SK-N-MC (cell line): Measurements from ENCODE around the gene GATM.

Experiments used
- DNase-seq: peaks from one replicate; pipeline ENCODE4 v3.0.0-alpha.2; 2011; ENCODE audit warnings: low read depth, low spot score
- H3K27ac ChIP-seq: fragments of 200-600 bp; sonication (generic); 2 replicates; pipeline ENCODE4 v1.5.1; 2016; ENCODE audit warnings: mixed run types
- H3K36me3 ChIP-seq: fragments of 200-600 bp; sonication (generic); 2 replicates; pipeline ENCODE4 v1.6.1; 2017; ENCODE audit warnings: antibody characterized with exemption, low read length, mixed read lengths; ENCODE audit not compliant: insufficient read depth
- H3K4me3 ChIP-seq: fragments of 200-600 bp; sonication (generic); 2 replicates; pipeline ENCODE4 v1.5.1; 2016
- H3K9ac ChIP-seq: fragments of 200-600 bp; sonication (generic); 2 replicates; pipeline ENCODE4 v1.8.0; 2017; ENCODE audit warnings: mixed run types, mixed read lengths; ENCODE audit not compliant: insufficient read length
- H3K9me3 ChIP-seq: fragments of 200-600 bp; sonication (generic); 2 replicates; pipeline ENCODE4 v1.6.1; 2017; ENCODE audit warnings: low read depth, mild to moderate bottlenecking, antibody characterized with exemption, low read length, moderate library complexity, mixed read lengths
- EZH2 ChIP-seq: fragments of 200-600 bp; sonication (generic); IDR thresholded peaks from one replicate; pipeline ENCODE4 v1.6.1; 2017; ENCODE audit warnings: antibody characterized with exemption
- FOXP2 ChIP-seq: optimal IDR thresholded peaks from 2 replicates; pipeline ENCODE3; 2011; ENCODE audit warnings: mild to moderate bottlenecking, moderate library complexity; ENCODE audit not compliant: insufficient read depth; ENCODE audit errors: extremely low read length, control extremely low read depth
- POLR2AphosphoS5 ChIP-seq: IDR thresholded peaks from 2 replicates; pipeline ENCODE4 v1.6.1; 2012; ENCODE audit warnings: mild to moderate bottlenecking, low read depth, low read length, borderline replicate concordance

GATM gene

DNA sequence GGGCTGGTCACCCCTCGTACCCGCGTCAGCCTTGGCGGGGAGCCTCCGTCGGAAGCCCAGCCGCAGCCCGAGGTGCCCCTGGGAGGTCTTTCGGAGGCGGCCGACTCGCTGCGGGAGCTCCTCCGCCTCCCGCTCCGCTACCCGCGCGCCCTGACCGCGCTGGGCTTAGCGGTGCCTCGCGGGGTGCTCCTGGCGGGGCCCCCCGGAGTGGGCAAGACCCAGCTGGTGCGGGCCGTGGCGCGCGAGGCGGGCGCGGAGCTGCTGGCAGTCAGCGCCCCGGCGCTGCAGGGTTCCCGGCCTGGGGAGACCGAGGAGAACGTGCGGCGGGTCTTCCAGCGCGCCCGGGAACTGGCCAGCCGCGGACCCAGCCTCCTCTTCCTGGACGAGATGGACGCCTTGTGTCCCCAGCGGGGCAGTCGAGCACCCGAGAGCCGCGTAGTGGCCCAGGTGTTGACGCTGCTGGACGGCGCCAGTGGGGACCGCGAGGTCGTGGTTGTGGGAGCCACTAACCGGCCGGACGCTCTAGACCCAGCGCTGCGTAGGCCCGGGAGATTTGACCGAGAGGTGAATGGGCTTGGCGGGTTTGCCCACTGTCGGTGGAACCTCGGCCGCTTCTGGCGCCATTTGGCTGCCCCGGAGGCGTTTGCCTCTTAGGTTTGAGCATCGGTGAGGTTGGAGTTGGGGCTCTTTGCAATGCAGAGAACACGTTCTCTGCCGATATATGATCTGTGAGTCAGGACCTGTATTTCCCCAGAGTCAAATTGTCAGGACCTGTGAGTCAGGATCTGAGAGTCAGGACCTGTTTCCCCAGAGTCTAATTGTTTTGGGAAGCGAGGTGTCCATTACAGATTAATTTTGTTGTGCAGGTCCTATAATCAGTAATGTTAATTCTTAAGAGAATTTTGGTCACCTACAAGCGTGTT, 24.9 kb upstream of the GATM start:
- no peak for DNase-seq
- peak overlapping the region; percentile 94 for H3K9ac ChIP-seq
- H3K9me3 ChIP-seq = no peaks in the 10 kb centered on the region
- no peak for TF ChIP-seq EZH2
- no peak for TF ChIP-seq POLR2AphosphoS5
- TF ChIP-seq FOXP2 = no peak
- H3K36me3 ChIP-seq = peaks cover 31% of the 10 kb centered on the region
- H3K27ac ChIP-seq = peak overlapping the region; percentile 82; the same call in 1 of the 2 replicates
- peak overlapping the region; percentile 100 for H3K4me3 ChIP-seq

DNA sequence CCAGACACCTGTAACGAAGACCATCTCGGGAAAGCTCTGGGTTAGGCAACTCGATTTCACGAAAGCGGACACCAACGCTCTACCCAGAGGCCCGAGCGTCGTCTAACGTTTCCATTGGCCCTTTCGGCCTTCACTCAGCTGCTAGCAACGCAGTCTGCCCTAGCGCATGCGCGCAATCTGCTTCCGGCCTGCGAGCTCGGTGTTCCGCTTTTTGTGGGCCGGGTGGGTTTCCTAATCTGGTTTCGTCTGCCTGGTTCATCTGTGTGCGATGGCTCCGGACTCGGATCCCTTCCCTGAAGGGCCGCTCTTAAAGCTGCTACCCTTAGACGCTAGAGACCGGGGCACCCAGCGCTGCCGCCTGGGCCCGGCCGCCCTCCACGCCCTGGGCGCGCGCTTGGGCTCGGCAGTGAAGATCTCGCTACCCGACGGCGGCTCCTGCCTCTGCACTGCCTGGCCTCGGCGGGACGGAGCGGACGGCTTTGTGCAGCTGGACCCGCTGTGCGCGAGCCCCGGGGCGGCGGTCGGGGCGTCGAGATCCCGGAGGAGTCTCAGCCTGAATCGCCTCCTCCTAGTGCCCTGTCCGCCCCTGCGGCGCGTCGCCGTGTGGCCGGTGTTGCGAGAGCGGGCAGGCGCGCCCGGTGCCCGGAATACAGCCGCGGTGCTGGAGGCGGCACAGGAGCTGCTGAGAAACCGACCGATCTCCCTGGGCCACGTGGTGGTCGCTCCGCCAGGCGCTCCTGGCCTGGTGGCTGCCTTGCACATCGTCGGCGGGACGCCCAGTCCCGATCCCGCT, 24.0 kb upstream of the GATM start:
- H3K27ac ChIP-seq = peak overlapping the region; percentile 82
- TF ChIP-seq EZH2 (no peak), FOXP2 (no peak), POLR2AphosphoS5 (peak; percentile 96)
- peak overlapping the region; percentile 94 for H3K9ac ChIP-seq
- peaks cover 22% of the 10 kb centered on the region for H3K36me3 ChIP-seq
- peak overlapping the region; percentile 100 for H3K4me3 ChIP-seq
- peak; percentile 97 for DNase-seq
- no peaks in the 10 kb centered on the region for H3K9me3 ChIP-seq

DNA sequence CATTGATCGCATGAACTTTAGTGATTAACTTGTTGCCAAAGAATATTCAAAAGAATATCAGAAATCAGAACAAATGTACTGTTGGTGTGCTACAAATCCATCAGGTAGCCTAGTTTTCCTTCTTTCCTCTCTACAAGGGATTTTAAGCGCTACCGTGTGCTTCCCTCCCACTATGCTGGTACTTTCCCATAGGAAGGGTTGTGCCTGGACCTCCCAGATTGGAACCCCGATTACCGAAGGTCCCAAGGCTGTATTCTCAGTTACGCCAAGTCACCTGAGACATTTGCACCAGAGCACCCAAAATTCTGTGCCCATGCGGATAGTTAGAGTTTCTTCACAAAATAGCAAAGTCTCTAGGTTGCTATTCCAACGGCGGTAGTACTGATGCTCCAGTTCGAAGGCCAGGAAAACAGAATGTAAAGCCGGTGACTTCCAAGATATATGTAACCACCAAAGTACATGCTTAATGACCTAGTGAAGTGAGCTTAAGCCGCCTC, 23.4 kb upstream of the GATM start:
- no peak for DNase-seq
- Histone ChIP-seq H3K36me3 (peaks cover 16% of the 10 kb centered on the region), H3K9ac (peak overlapping the region; percentile 94), H3K4me3 (peak overlapping the region; percentile 100), H3K27ac (no peak overlapping the region), H3K9me3 (no peaks in the 10 kb centered on the region)
- TF ChIP-seq FOXP2 (no peak), EZH2 (no peak), POLR2AphosphoS5 (no peak)

DNA sequence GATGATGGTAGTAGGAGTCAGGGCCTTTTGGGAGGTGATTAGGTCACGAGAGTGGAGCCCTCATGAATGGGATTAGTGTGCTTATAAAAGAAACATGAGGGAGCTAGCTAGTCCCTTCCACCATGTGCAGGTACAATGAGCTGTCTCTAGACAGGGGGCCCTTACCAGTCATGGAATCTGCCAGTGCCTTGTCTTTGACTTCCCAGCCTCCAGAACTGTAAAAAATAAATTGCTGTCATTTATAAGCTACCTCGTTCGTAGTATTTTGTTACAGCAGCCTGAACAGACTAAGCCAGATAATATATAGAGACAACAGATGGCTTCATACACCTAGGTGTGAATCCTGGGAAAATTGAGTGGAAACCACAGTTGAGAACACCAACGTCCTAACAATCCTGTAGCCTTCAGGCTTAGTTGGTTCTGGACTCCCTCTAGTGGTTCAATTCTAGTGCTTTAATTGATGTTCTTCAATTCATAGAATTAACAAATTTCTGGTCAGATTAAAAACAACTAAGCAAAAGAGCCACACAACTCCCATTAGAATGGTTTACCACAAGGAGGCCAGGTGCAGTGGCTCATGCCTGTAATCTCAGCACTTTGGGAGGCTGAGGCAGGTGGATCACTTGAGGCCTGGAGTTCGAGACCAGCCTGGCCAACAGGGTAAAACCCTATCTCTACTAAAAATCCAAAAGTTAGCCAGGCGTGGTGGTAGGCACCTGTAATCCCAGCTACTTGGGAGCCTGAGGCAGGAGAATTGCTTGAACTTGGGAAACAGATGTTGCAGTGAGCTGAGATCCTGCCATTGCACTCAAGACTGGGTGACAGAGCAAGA, 21.3 kb upstream of the GATM start:
- peak; percentile 34 for DNase-seq
- Histone ChIP-seq H3K9me3 (no peaks in the 10 kb centered on the region), H3K4me3 (no peak overlapping the region), H3K9ac (no peak overlapping the region), H3K27ac (no peak overlapping the region), H3K36me3 (no peaks in the 10 kb centered on the region)
- TF ChIP-seq POLR2AphosphoS5 (no peak), FOXP2 (no peak), EZH2 (no peak)

DNA sequence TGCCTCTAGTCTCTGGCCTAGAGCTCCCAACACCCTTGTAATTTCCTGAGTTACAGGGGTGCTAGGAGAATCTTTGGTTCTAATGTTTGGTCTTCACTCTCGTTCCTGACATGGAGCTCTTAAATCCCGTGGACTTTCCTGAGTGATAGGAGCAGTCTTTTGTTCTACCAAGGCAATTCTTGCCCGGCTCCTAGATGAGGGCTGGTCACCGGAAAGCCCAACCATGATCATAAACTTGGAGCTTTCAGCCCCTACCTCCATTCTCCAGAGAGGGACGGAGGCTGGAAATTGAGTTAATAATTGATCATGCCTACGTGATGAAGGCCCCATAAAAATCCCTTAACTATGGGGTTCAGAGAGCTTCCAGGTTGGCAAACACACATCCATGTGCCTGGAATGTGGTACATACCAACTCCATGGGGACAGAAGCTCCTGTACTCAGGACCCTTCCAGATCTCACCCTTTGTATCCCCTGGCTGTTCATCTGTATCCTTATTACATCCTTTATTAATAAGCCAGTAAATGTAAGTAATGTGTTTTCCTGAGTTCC, 18.8 kb upstream of the GATM start:
- Histone ChIP-seq H3K9me3 (no peaks in the 10 kb centered on the region), H3K9ac (no peak overlapping the region), H3K36me3 (no peaks in the 10 kb centered on the region), H3K27ac (no peak overlapping the region), H3K4me3 (no peak overlapping the region)
- no peak for DNase-seq
- TF ChIP-seq EZH2 (no peak), POLR2AphosphoS5 (no peak), FOXP2 (no peak)

DNA sequence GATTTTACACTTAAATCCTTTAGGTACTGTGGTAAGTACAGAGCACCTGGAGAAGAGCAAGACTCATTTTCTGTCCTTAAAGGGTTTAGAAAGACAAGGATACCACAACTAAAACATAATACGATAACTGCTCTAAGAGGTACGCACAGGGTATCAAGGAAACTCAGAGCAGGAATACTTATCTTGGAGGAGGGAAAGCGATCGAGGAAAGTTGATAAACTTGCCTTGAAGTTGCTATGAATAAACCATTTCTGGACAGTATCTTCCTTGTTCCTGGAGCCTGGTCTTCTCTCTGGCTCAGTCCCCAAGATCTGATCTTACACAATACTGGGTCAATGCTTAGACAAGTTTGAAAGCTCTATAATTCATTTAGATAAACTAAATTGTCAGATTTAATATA, 17.6 kb upstream of the GATM start:
- no peak overlapping the region for H3K27ac ChIP-seq
- TF ChIP-seq EZH2 = no peak
- TF ChIP-seq POLR2AphosphoS5 = no peak
- TF ChIP-seq FOXP2 = no peak
- no peak overlapping the region for H3K4me3 ChIP-seq
- H3K9ac ChIP-seq = no peak overlapping the region
- no peak for DNase-seq
- no peaks in the 10 kb centered on the region for H3K9me3 ChIP-seq
- H3K36me3 ChIP-seq = no peaks in the 10 kb centered on the region

DNA sequence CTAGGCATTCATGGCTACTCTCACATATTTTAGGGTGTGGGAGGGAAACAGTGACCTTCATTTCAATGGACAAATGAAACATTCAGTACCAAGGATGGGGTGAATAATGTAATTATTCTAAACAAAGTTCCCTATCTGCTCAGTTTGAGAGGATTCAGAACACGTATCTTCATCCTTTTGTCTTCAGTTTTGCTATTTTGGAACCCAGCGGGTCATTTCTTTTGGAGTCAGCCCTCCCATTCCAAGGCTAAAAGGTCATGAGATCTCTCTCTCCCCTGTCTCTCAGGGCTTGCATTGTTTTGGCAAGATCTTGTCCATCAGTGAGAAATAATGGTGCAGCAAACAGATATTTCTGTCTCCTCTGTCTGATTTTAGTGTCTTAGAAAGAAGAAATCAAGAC, 16.3 kb upstream of the GATM start:
- no peak overlapping the region for H3K4me3 ChIP-seq
- H3K36me3 ChIP-seq = no peaks in the 10 kb centered on the region
- TF ChIP-seq EZH2 (no peak), POLR2AphosphoS5 (no peak), FOXP2 (no peak)
- DNase-seq = no peak
- H3K27ac ChIP-seq = no peak overlapping the region
- no peak overlapping the region for H3K9ac ChIP-seq
- no peaks in the 10 kb centered on the region for H3K9me3 ChIP-seq
